HG02610 (cell line): Measurements from ENCODE around the gene PXYLP1.

Experiments
- ATAC-seq: cut with Tn5 transposase; IDR thresholded peaks from one replicate; pipeline ENCODE4 v1.9.1; 2021; ENCODE audit warnings: mild to moderate bottlenecking, moderate library complexity; ENCODE audit not compliant: unreplicated experiment

PXYLP1 gene

DNA sequence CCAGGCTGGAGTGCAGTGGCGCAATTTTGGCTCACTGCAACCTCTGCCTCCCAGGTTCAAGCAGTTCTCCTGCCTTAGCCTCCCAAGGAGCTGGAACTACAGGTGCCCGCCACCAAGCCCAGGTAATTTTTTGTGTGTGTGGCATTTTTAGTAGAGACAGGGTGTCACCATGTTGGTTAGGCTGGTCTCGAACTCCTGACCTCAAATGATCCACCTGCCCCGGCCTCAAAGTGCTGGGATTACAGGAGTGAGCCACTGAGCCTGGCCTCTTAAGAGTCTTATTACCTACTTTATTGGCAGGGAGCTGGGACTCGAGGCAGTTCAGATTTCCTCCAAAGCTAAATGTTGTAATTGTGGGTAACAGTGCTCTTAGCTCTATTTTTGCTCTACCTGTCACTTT is 16.4 kb downstream of the PXYLP1 start:
- ATAC-seq = no peak

GRCh38 chr3:141249041-141249440 is 17.4 kb downstream of the PXYLP1 start:
- ATAC-seq = no peak

GRCh38 chr3:141250342-141250741 is 18.7 kb downstream of the PXYLP1 start:
- no peak for ATAC-seq

DNA sequence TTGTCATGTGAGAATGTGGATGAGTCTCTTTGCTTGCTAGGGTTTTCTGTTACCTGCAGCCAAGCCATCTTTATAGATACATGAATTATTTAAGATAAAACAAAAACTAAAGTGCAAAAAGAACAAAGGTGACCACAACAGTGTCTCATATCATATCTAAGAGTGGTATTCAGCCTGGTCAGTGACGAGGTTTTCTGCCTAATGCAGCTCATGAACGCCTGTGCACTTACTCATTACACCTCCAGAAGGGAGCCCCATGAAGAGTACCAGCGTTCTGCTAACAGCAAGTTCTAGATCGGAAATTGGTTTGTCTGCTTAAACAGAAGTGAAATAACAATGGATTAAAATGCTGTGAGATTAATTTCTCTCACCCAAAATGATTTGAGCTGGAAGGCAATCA is 19.2 kb downstream of the PXYLP1 start:
- ATAC-seq = no peak

DNA sequence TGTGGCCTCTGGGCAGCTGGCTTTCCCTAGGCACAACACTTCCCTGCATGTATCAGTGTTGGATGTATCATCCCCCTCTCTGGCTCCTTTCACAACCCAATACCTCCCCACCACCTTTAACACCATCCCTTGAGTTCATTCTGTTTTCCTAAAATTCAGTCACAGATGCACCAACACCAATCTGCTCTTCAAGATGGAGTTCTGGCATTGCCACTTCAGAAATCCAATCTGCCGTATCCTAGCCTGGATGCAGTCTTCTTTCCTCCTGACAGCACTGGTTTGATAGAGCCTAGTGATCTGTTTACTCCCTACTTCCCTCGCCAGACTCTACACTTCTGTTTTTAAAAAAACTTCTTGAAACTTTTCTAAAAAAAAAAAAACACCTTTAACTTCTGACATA is 21.7 kb downstream of the PXYLP1 start:
- ATAC-seq = no peak

- no peak for ATAC-seq
Observed at GRCh38 chr3:141253811-141254210, 22.2 kb downstream of the PXYLP1 start.

DNA sequence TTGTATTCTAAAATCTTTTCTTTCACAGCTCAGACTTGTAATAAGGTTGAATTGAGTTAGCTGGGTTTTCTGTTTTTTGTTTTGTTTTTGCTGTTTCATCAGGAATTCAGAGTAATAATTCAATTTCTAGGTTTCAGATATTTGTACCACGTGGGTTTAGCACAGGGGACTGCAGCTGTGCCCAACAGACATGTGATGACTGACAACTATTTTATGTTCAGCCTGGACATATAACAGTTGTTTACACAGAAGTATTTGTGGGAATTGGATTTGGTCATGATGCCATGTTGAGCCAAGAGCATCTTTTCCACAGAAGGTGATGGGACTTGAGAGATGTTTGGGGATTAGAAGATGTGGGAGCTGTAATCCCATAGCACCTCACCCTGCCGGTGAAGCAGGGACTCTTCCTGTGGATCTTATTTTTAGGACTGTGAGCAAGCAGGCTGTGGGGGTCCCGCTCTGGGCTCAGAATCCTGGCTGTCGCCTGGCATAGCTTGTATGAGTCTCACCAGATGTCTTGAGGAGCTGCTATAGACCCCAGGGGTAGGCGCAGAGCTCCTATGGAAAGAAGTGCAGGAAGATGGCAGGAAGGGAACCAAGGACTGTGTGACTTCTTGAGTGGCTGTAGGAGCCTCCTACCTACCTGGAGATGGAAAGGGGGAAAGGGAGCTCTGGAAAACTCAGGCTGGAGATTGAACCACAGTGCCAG is 23.7 kb downstream of the PXYLP1 start:
- ATAC-seq = no peak

- no peak for ATAC-seq
Observed at GRCh38 chr3:141255846-141256261, 24.2 kb downstream of the PXYLP1 start.

DNA sequence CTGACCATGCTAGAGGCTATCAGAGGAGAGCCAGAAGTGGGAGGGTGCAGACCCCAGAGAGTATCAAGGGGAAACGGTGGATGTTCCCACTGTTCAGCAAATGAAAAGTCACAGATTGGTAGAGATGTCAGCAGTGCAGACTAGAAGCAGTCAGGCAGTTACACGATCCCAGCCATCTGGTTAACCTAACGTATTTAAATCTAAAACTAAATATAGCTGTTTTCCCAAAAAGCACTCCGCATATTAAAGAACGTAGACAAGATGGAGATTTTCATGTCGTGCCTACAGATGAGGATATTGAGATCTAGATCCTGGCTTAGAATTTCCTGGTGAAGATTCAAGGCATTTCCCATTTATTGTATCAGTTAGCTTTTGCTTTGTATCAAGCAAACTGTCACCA is 25.2 kb downstream of the PXYLP1 start:
- ATAC-seq = no peak

DNA sequence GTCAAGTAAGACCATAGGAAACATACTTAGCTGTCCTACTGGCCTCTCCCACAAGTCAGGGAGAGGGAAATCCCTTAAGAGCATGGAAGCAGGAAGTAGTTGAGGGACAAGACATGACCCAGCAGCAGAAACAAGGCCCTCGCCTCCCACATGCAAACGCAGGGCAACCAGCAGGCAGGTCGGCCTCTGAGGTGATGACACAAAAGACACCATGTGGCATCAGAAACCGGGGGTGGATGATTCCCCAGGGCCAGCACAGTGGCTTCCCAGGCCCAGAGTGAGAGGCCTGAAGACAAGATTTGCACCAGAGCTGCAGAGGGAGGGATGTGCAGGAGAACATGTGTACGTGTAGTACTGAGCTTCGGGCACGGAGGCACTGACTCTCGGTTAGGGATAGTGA is 26.3 kb downstream of the PXYLP1 start:
- peak; percentile 63 for ATAC-seq

DNA sequence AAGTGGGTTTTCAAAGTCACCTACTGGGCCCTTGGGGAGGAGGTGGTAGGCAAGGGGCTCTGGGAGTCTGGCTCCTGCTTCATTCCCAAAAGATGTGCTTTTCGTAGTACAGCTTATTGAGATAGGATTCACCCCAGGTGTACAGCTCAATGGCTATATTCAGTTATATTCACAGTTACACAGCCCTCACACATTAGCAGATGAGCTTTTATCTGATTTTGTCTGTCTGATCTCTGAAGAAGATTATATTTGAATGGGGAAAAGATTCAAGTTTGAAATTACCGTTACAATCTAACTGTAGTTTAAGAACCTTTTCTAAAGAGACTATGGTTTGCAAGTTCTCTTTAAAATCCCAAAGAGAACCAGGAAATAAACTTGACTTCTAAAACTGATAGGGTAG is 27.3 kb downstream of the PXYLP1 start:
- ATAC-seq = no peak

GRCh38 chr3:141259821-141260629 is 28.4 kb downstream of the PXYLP1 start:
- no peak for ATAC-seq

- no peak for ATAC-seq
Observed at GRCh38 chr3:141260630-141260927, 29.0 kb downstream of the PXYLP1 start.

DNA sequence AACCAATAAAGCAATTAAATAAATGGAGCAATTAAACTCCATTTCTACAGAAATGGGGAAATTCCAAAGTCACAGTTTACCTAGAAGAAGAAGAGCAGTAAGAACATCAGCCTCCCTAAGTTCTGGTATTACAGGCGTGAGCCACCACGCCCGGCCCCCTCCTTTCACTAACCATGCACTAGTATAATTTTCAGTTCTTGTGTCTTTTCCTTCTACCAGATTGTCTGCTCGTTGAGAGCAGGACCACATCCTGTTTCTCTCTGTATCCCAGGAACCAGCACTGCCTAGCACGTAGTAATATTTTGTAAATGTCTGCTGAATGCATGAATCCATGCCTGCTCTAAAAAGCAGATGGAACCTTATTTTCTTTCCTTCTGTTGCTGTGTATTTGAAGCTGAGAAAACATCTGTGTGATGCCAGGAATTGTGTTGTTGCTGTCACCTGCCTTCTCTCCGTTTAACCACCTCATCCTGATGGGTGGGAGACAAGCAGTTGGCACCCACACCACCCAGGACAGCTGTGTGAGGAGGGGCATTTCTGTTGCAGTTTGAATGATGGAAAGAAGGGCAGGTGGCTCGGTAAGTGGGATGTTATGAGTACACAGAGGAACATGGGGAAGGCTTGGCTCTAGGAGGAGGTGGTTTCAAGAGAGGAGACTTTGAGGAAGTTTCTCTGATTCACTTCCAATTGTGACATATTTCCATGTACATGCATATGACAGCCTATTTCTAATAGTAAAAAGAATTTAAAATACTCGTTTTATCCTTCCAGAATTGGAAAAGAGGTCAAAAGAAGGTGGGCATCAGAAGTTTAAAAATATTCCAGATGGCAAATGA is 30.1 kb downstream of the PXYLP1 start:
- no peak for ATAC-seq

DNA sequence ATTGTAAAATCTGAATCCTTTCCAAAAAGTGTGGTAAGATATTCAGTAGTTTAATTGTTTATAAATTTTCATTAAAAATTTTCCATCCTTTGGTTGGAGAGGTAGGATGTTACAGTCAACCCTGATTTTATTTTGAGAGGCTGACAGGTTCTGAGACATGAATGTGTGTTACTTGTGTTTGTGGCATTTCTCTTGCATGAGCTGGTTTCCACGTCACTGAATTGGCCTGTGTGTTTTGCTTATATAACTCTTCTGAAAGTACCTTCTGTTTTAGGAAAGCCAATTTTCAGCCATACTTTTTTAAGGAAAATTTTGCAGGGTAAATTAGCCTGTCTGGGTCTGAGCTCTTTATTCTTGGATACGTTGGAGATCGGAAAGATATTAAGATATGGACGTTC is 30.7 kb downstream of the PXYLP1 start:
- no peak for ATAC-seq

GRCh38 chr3:141266186-141266585 is 34.6 kb downstream of the PXYLP1 start:
- no peak for ATAC-seq

- peak; percentile 55 for ATAC-seq
Observed at GRCh38 chr3:141266797-141267555, 35.4 kb downstream of the PXYLP1 start.

DNA sequence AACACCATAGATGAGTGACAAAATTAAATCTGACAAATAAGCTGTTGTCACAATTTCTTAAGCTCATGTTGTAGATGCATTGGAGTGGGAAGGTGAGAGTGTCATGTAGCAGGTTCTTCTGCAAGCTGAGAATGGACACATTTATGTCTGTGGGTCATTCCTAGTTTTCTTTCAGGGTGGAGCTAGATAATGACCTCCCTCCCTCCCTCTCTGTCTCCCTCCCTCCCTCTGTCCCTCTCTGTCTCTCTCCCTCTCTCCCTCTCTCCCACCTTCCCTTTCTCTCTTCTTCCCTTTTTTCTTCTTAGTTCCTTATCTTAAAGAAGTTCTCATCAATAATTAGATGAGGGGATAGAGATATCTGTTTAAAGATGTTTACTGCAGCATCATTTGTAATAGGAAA is 36.0 kb downstream of the PXYLP1 start:
- no peak for ATAC-seq

DNA sequence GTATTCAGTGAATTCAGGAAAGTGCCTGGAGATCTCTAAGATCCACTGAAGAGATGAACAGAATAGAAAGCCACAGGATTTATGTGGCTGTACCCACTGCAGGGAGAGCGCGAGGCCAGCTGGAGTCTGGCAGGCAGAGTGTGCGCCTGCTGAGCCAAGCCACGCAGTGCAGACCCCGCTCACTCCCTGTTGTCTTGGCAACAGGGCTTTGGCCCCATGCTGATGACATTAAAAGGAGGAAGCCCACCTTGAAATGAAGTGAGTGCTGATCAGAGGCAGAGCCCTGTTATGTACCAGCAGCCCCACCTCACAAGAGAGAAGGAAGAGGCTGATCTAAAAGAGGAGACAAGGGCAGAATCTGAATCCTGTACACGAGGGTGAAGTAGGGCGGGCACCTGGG is 36.7 kb downstream of the PXYLP1 start:
- ATAC-seq = no peak

DNA sequence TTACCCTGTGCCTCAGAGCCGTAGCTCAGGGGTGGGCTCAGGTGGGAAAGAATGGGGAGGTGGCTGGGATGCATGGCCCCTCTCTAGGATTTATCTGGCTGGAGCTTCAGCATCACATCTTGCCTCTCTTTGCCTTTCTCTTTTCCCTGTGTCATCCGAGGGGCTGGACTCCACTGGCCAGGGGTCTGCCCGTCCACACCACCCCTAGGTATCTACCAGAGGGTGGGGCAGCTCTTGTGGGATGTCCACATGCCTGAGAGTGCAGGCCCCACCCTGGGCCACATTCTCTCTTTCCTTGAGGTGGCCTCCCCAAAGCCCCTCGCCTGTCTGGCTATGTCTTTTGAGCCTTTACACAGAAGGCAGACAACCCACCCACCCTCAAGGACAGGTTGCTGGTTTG is 37.2 kb downstream of the PXYLP1 start:
- ATAC-seq = no peak

- ATAC-seq = no peak
Observed at GRCh38 chr3:141269961-141270360, 38.3 kb downstream of the PXYLP1 start.
